Gastroesophageal sphincter (tissue), 3 donors: ENCODE results near the gene KCND3.

Source experiments
- EP300 ChIP-seq: sonication (generic); formaldehyde crosslinking; IDR thresholded peaks from one replicate; pipeline ENCODE4 v1.6.1; 2017; ENCODE audit warnings: antibody characterized with exemption, mild to moderate bottlenecking
- POLR2A ChIP-seq, 2 donors: fragments of 450-650 bp; IDR thresholded peaks; one replicate each; pipeline ENCODE4 v1.6.1; 2017; ENCODE audit warnings: antibody characterized with exemption in 2 of 2, mild to moderate bottlenecking in 2 of 2, moderate library complexity in 1 of 2
- POLR2AphosphoS5 ChIP-seq: sonication (generic); formaldehyde crosslinking; IDR thresholded peaks from one replicate; pipeline ENCODE4 v1.6.1; 2017; ENCODE audit warnings: antibody characterized with exemption
- TF ChIP-seq, protein P1 (sequence below), 4 experiments: fragments of 200-600 bp in 2 of 4; fragments of 450-650 bp in 2 of 4; sonication (generic) in 1 of 4; IDR thresholded peaks; one replicate each; pipeline ENCODE4 v1.5.1; 2017 to 2019; ENCODE audit warnings: antibody characterized with exemption in 4 of 4, mild to moderate bottlenecking in 2 of 4, moderate library complexity in 2 of 4

DNA sequence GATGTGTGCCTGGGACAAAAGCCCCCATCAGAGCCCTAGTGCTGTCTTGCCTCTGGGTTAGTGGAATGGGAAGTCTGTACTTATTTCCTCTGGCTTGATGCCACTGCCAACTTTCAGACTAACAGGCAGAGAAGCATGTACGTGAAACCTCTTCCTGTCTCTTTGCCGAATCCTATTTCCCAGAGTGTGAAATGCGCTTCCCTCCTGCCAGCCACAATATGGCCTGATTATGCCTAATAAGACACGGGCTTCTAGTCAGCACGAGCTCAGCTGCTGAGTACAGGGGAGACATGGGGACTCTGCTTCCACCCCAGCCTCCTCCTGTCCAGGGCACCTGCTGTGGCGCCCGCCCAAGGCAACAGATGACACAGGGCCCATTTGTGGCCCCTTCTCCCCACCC, 111.4 kb downstream of the KCND3 start:
- TF ChIP-seq EP300 (no peak), POLR2AphosphoS5 (no peak), POLR2A (IDR thresholded peaks at IDR 0.05) (no peak)
- TF ChIP-seq, protein P1, sequence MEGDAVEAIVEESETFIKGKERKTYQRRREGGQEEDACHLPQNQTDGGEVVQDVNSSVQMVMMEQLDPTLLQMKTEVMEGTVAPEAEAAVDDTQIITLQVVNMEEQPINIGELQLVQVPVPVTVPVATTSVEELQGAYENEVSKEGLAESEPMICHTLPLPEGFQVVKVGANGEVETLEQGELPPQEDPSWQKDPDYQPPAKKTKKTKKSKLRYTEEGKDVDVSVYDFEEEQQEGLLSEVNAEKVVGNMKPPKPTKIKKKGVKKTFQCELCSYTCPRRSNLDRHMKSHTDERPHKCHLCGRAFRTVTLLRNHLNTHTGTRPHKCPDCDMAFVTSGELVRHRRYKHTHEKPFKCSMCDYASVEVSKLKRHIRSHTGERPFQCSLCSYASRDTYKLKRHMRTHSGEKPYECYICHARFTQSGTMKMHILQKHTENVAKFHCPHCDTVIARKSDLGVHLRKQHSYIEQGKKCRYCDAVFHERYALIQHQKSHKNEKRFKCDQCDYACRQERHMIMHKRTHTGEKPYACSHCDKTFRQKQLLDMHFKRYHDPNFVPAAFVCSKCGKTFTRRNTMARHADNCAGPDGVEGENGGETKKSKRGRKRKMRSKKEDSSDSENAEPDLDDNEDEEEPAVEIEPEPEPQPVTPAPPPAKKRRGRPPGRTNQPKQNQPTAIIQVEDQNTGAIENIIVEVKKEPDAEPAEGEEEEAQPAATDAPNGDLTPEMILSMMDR (IDR thresholded peaks at IDR 0.05) = no peak
